H9 (cell line): Measurements from ENCODE around the gene ISOC1. TPM values are rescaled to one million over a fixed set of nuclear protein-coding genes. Genes with fewer than 3 reads are reported as not detected.
A peak's percentile ranks its signal among the peaks of the same experiment; 100 is the strongest.

Experiments
- DNase-seq: peaks from one replicate; pipeline ENCODE4 v3.0.0-alpha.2; 2017
- H2AFZ ChIP-seq: one replicate; pipeline ENCODE4 v1.6.1; 2013; ENCODE audit warnings: mild to moderate bottlenecking, low read length, control low read depth, moderate library complexity
- H2AK5ac ChIP-seq: 2 replicates; pipeline ENCODE4 v1.6.1; 2013; ENCODE audit warnings: low read length, control low read depth, mixed read lengths; ENCODE audit not compliant: insufficient read length
- H2BK120ac ChIP-seq: one replicate; pipeline ENCODE4 v1.6.1; 2013; ENCODE audit warnings: low read depth, mild to moderate bottlenecking, low read length, control low read depth, inconsistent platforms; ENCODE audit not compliant: poor library complexity, severe bottlenecking
- H2BK12ac ChIP-seq: 2 replicates; pipeline ENCODE4 v1.6.1; 2013; ENCODE audit warnings: low read length, control low read depth, mixed read lengths, low read depth; ENCODE audit not compliant: insufficient read length
- H2BK15ac ChIP-seq: 2 replicates; pipeline ENCODE4 v1.6.1; 2013; ENCODE audit warnings: low read depth, low read length, control low read depth
- H2BK20ac ChIP-seq: one replicate; pipeline ENCODE4 v1.6.1; 2013; ENCODE audit warnings: low read depth, mild to moderate bottlenecking, low read length, control low read depth, inconsistent platforms; ENCODE audit not compliant: poor library complexity, severe bottlenecking
- H2BK5ac ChIP-seq: 2 replicates; pipeline ENCODE4 v1.6.1; 2013; ENCODE audit warnings: low read length, control low read depth, mixed read lengths; ENCODE audit not compliant: insufficient read length
- H3K14ac ChIP-seq: 2 replicates; pipeline ENCODE4 v1.6.1; 2013; ENCODE audit warnings: low read length, control low read depth; ENCODE audit not compliant: insufficient read depth
- H3K18ac ChIP-seq: 2 replicates; pipeline ENCODE4 v1.6.1; 2013; ENCODE audit warnings: low read depth, mild to moderate bottlenecking, mixed read lengths, low read length, control low read depth; ENCODE audit not compliant: insufficient read length
- H3K23ac ChIP-seq: 2 replicates; pipeline ENCODE4 v1.6.1; 2013; ENCODE audit warnings: low read length, control low read depth, mixed read lengths, low read depth; ENCODE audit not compliant: insufficient read length
- H3K23me2 ChIP-seq: 2 replicates; pipeline ENCODE4 v1.6.1; 2013; ENCODE audit warnings: low read depth, mild to moderate bottlenecking, mixed read lengths, low read length, control low read depth; ENCODE audit not compliant: insufficient read length, poor library complexity, severe bottlenecking
- H3K27ac ChIP-seq: 2 replicates; pipeline ENCODE4 v1.5.1; 2013; ENCODE audit warnings: low read length, control low read depth, mixed read lengths, low read depth; ENCODE audit not compliant: insufficient read length
- H3K27me3 ChIP-seq: 2 replicates; pipeline ENCODE4 v1.6.1; 2013; ENCODE audit warnings: low read length, control low read depth, inconsistent platforms; ENCODE audit not compliant: insufficient read depth
- H3K4ac ChIP-seq: 2 replicates; pipeline ENCODE4 v1.6.1; 2013; ENCODE audit warnings: low read depth, mild to moderate bottlenecking, control low read depth, inconsistent platforms, low read length, moderate library complexity
- H3K4me1 ChIP-seq: 2 replicates; pipeline ENCODE4 v1.6.1; 2013; ENCODE audit warnings: low read length, control low read depth, inconsistent platforms; ENCODE audit not compliant: insufficient read depth
- H3K4me2 ChIP-seq: 2 replicates; pipeline ENCODE4 v1.6.1; 2013; ENCODE audit warnings: low read length, control low read depth, mixed read lengths; ENCODE audit not compliant: insufficient read length, insufficient read depth
- H3K56ac ChIP-seq: 2 replicates; pipeline ENCODE4 v1.6.1; 2013; ENCODE audit warnings: low read depth, mild to moderate bottlenecking, mixed read lengths, low read length, control low read depth; ENCODE audit not compliant: insufficient read length
- H3K79me1 ChIP-seq: 2 replicates; pipeline ENCODE4 v1.6.1; 2013; ENCODE audit warnings: low read depth, mild to moderate bottlenecking, moderate library complexity, low read length, control low read depth, inconsistent platforms; ENCODE audit not compliant: insufficient read depth, poor library complexity, severe bottlenecking
- H3K79me2 ChIP-seq: 2 replicates; pipeline ENCODE4 v1.6.1; 2013; ENCODE audit warnings: low read length, control low read depth, inconsistent platforms; ENCODE audit not compliant: insufficient read depth
- H3K9ac ChIP-seq: 2 replicates; pipeline ENCODE4 v1.6.1; 2013; ENCODE audit warnings: low read length, control low read depth, mixed read lengths; ENCODE audit not compliant: insufficient read length; ENCODE audit errors: extremely low read depth
- H3K9me3 ChIP-seq: one replicate; pipeline ENCODE4 v1.6.1; 2013; ENCODE audit warnings: low read depth, low read length, inconsistent platforms; ENCODE audit not compliant: control insufficient read depth
- H3T11ph ChIP-seq: one replicate; pipeline ENCODE4 v1.6.1; 2013; ENCODE audit warnings: mild to moderate bottlenecking, low read length, control low read depth, inconsistent platforms
- H4K20me1 ChIP-seq: one replicate; pipeline ENCODE4 v1.6.1; 2013; ENCODE audit not compliant: control insufficient read depth, insufficient read length, insufficient read depth
- H4K5ac ChIP-seq: 2 replicates; pipeline ENCODE4 v1.6.1; 2013; ENCODE audit warnings: low read depth, mild to moderate bottlenecking, mixed read lengths, low read length, control low read depth; ENCODE audit not compliant: insufficient read length
- H4K8ac ChIP-seq: replicated peaks from 2 replicates; pipeline ENCODE4 v1.6.1; 2013; ENCODE audit warnings: low read length, control low read depth, mixed read lengths, low read depth; ENCODE audit not compliant: insufficient read length
- H4K91ac ChIP-seq: 2 replicates; pipeline ENCODE4 v1.6.1; 2013; ENCODE audit warnings: low read depth, mild to moderate bottlenecking, moderate library complexity, mixed read lengths, low read length, control low read depth; ENCODE audit not compliant: insufficient read length
- H3K27ac Mint-ChIP-seq, 3 experiments: 2 replicates in 2 of 3; 3 replicates in 1 of 3; pipeline ENCODE4 v1.8.0; 2020 to 2021; ENCODE audit warnings: mixed read lengths in 3 of 3, mild to moderate bottlenecking in 1 of 3, moderate library complexity in 1 of 3
- H3K27me3 Mint-ChIP-seq: 2 replicates; pipeline ENCODE4 v1.8.0; 2021; ENCODE audit warnings: low read depth, mild to moderate bottlenecking, moderate library complexity, mixed read lengths
- H3K36me3 Mint-ChIP-seq, 3 experiments: 2 replicates in 2 of 3; 3 replicates in 1 of 3; pipeline ENCODE4 v1.8.0; 2020 to 2021; ENCODE audit warnings: low read depth in 3 of 3, mixed read lengths in 3 of 3; ENCODE audit not compliant: insufficient read depth in 1 of 3
- H3K4me1 Mint-ChIP-seq, 2 experiments: 2 replicates each; pipeline ENCODE4 v1.8.0; 2020; ENCODE audit warnings: mixed read lengths in 2 of 2
- H3K4me3 Mint-ChIP-seq, 2 experiments: 2 replicates in 1 of 2; 3 replicates in 1 of 2; pipeline ENCODE4 v1.8.0; 2020 to 2021; ENCODE audit warnings: mild to moderate bottlenecking in 2 of 2, mixed read lengths in 2 of 2, moderate library complexity in 1 of 2
- H3K9me3 Mint-ChIP-seq, 2 experiments: 2 replicates in 1 of 2; 3 replicates in 1 of 2; pipeline ENCODE4 v1.8.0; 2020; ENCODE audit warnings: mild to moderate bottlenecking in 2 of 2, mixed read lengths in 2 of 2, moderate library complexity in 1 of 2
- WGBS: extraction: QIAGEN DNeasy Blood & Tissue Kit; methylation state at CpG from one replicate; pipeline ENCODE4 v1.1.7; 2013; ENCODE audit warnings: missing lambda C conversion rate, low lambda C conversion rate, mixed read lengths; ENCODE audit not compliant: insufficient read length; ENCODE audit errors: extremely low coverage; 5-methylcytosine and 5-hydroxymethylcytosine counted together
- total RNA-seq: library from RNA; stranded (reverse); gene quantifications from 2 replicates; pipeline ENCODE4 v1.2.1, GENCODE V29; 2021
- TF ChIP-seq, protein P1 (sequence below): fragments of 200-600 bp; sonication (generic); conservative IDR thresholded peaks from 3 replicates; pipeline ENCODE4 v1.8.0; 2021; ENCODE audit warnings: antibody characterized with exemption, mild to moderate bottlenecking

The ISOC1 gene
- total RNA-seq, 1 experiment from 2014 or later, result 23.0 TPM

DNA sequence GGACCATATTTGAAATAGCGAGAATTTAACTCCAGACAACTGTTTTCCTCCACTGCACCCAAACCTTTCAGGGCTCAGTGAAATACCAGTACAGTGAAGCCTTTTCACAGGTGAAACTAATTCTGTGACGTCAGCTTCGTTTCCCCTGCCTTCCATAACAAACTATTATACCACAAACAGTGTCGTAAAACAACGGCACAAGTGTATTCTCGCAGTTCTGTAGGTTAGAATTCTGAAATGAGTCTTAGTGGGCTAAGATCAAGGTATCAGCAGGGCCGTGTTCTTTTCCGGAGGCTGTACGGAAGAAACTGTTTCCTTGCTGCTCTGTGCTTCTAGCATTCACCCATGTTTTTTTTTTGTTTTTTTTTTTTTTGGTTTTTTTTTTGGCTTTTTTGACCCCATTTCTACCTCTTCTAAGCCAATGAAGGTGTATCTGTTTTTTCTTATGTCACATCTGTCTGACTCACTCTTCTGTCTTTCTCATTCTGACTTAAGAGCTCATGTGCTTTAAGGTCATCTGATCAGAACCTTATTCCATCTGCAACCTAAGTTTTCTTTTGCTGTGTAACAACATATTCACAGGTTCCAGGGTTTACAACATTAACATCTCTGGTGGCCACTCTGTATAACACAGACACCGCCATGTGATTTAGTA lies 20.1 kb downstream of the ISOC1 start:
- Mint-ChIP-seq H3K36me3 (0 out of 7 replicates have a peak, but pooled peaks cover 0 to 3% (median 0%) of the 10 kb centered on the region in 3 experiments), H3K4me1 (peaks cover 7 to 25% of the 10 kb centered on the region in 2 experiments), H3K27ac (peak overlapping the region in 1 of 3 experiments; percentile 65; a peak in 2 of 7 replicates), H3K4me3 (no peak overlapping the region), H3K9me3 (no peaks in the 10 kb centered on the region), H3K27me3 (no peaks in the 10 kb centered on the region)
- Histone ChIP-seq H3K4ac (no peak overlapping the region), H3K18ac (no peak overlapping the region), H2BK15ac (no peak overlapping the region), H2BK12ac (no peak overlapping the region), H4K20me1 (no peaks in the 10 kb centered on the region), H3K79me2 (no peaks in the 10 kb centered on the region), H3K23me2 (no peaks in the 10 kb centered on the region), H2BK5ac (no peak overlapping the region), H3T11ph (no peak overlapping the region), H4K5ac (no peak overlapping the region), H3K9ac (no peak overlapping the region), H3K4me1 (peaks cover 3% of the 10 kb centered on the region; the same call in 1 of the 2 replicates), H3K4me2 (no peak overlapping the region), H3K14ac (no peak overlapping the region), H3K79me1 (no peaks in the 10 kb centered on the region), H3K9me3 (no peaks in the 10 kb centered on the region), H3K56ac (no peak overlapping the region), H3K27ac (no peak overlapping the region), H2BK20ac (no peak overlapping the region), H4K91ac (no peak overlapping the region), H3K23ac (no peak overlapping the region), H2AFZ (no peak overlapping the region), H2BK120ac (no peak overlapping the region), H4K8ac (no peak overlapping the region), H3K27me3 (no peaks in the 10 kb centered on the region), H2AK5ac (no peak overlapping the region)
- TF ChIP-seq, protein P1, sequence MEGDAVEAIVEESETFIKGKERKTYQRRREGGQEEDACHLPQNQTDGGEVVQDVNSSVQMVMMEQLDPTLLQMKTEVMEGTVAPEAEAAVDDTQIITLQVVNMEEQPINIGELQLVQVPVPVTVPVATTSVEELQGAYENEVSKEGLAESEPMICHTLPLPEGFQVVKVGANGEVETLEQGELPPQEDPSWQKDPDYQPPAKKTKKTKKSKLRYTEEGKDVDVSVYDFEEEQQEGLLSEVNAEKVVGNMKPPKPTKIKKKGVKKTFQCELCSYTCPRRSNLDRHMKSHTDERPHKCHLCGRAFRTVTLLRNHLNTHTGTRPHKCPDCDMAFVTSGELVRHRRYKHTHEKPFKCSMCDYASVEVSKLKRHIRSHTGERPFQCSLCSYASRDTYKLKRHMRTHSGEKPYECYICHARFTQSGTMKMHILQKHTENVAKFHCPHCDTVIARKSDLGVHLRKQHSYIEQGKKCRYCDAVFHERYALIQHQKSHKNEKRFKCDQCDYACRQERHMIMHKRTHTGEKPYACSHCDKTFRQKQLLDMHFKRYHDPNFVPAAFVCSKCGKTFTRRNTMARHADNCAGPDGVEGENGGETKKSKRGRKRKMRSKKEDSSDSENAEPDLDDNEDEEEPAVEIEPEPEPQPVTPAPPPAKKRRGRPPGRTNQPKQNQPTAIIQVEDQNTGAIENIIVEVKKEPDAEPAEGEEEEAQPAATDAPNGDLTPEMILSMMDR, result no peak
- WGBS, result no CpG with 5 or more reads among the region's 10 CpGs
- DNase-seq, result no peak
